ENCODE measurements around the gene NUDT14.

- TF ChIP-seq CTCF (IDR thresholded peaks at IDR 0.05) (no peak), POLR2A (IDR thresholded peaks at IDR 0.05) (no peak), EP300 (IDR thresholded peaks at IDR 0.05) (no peak)
These were observed 41.8 kb downstream of the NUDT14 start for GRCh38 chr14:105139212-105139825.

All from ovary (tissue), 3 donors.